ENCODE data around the gene GRID2.
A peak's percentile ranks its signal among the peaks of the same experiment; 100 is the strongest.

The GRID2 gene

GRCh38 chr4:92305148-92305877 lies 1.5 kb downstream of the GRID2 start:
- peak; percentile 33 for DNase-seq (ENCODE audit: low spot score)
- in situ Hi-C loops (cut with MboI; ENCODE audit: low sequenced_read_pairs, unreplicated experiment) = no loop called here
- TF ChIP-seq CTCF (IDR thresholded peaks at IDR 0.05; ENCODE audit: borderline replicate concordance, control extremely low read depth, extremely low read depth, insufficient read depth, missing control alignments) = no peak

DNA sequence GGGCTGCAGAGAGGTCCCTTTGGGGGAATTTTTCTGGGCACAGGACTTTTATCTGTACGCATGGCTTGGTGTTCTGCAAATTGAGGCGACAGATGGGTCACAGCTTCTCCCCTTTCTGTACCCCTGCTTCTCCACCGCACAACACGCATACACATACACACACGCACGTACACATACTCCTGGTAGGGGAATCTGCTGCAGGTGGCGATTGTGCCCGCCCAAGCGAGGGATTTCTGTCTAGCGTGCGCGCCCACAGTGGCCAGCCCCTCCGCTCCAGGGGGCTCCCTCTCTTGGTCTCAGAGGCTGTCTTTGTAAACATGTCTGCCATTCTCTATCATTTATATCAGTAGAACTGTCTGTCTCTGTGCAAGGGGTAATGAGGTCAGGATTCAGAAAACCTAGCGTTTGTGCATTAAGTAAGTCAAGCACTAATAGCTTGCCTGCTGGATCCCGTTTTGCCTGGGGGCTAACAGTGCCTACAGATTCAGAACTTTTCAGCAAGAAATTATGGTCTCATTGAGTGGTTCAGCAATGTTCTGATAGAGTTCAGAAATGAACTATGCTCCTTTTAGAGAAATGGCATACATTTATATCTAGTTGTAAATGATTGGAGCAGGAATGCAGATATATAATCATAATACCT lies 2.2 kb downstream of the GRID2 start:
- peak; percentile 6 for DNase-seq (ENCODE audit: low spot score)
- TF ChIP-seq CTCF (IDR thresholded peaks at IDR 0.05; ENCODE audit: borderline replicate concordance, control extremely low read depth, extremely low read depth, insufficient read depth, missing control alignments) = no peak
- in situ Hi-C loops (cut with MboI; ENCODE audit: low sequenced_read_pairs, unreplicated experiment) = no loop called here

DNA sequence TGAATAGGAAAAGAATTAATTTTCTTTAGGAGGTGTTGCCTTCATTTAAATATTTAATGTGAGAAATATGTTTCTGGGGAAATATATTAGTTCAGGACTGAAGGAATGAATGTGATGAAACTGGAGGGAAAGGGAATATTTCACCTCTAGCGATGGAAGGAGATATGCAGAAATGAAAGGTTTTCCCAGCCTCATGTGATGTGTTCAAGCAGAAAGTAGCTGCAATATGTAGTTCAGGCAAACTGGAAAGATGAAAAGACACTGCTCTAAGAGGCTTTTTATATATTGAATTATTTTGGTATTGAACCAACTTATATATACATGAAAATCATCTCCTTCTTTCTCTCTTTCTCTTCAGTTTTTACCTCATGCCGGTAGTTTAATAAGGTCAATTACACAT lies 3.4 kb downstream of the GRID2 start:
- in situ Hi-C loops (cut with MboI; ENCODE audit: low sequenced_read_pairs, unreplicated experiment) = no loop called here
- no peak for TF ChIP-seq CTCF (IDR thresholded peaks at IDR 0.05; ENCODE audit: borderline replicate concordance, control extremely low read depth, extremely low read depth, insufficient read depth, missing control alignments)
- DNase-seq (ENCODE audit: low spot score) = no peak

DNA sequence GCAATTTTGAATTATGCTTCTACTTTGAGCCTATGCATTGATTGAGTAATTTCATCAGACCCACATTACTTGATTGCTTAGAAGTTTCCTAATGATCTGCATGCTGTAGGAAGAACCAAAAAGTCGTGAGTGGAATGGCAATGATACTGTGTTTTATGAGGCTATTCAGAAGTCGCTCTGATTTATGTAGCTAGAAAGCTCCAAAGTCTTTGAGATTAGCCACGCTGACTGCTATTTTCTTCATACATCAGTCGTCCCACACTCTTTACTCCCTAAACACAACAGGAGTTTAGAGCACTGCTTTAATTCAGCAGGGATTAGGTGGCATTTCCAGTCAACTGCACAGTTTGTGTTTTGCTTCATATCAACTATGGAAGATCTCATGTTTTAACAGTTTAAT lies 4.1 kb downstream of the GRID2 start:
- in situ Hi-C loops (cut with MboI; ENCODE audit: low sequenced_read_pairs, unreplicated experiment) = no loop called here
- no peak for TF ChIP-seq CTCF (IDR thresholded peaks at IDR 0.05; ENCODE audit: borderline replicate concordance, control extremely low read depth, extremely low read depth, insufficient read depth, missing control alignments)
- DNase-seq (ENCODE audit: low spot score) = no peak

DNA sequence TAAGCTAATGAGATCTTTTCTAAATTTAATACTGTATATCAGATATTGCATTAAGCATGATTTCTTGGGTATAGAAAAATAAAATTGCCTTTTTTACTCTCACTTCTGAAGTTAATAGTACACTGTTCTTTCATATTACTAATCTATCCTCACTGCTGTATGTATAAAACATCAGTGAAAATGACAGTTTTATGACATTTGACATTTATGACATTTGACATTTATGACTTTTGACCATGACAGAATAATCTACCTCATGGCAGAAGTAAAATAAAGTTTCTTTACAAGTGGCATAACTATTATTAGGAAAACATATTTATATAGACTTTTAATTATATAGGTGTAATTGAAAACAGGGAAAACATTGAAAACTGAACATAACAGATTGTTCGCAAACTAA lies 13.3 kb downstream of the GRID2 start:
- DNase-seq (ENCODE audit: low spot score) = no peak
- TF ChIP-seq CTCF (IDR thresholded peaks at IDR 0.05; ENCODE audit: borderline replicate concordance, control extremely low read depth, extremely low read depth, insufficient read depth, missing control alignments) = no peak
- in situ Hi-C loops (cut with MboI; ENCODE audit: low sequenced_read_pairs, unreplicated experiment) = no loop called here

DNA sequence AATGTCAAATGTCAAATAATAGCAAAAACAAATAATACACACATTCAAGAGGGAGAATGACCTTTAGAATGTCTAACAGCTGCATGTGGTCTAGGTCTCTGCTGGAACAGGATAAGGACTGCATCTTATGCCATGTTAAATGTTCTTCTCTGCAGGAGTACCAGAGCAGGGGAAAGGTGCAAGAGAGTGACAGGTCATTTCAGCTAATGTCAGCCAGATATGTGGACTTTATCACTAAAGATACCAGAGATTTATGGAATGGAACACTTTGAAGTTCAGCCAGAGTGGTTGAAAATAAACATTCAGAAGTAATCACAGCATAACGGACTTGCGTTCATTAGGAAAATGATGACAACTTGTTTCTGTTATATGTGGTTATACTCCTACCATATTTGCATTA lies 24.3 kb downstream of the GRID2 start:
- no peak for DNase-seq (ENCODE audit: low spot score)
- no peak for TF ChIP-seq CTCF (IDR thresholded peaks at IDR 0.05; ENCODE audit: borderline replicate concordance, control extremely low read depth, extremely low read depth, insufficient read depth, missing control alignments)
- in situ Hi-C loops (cut with MboI; ENCODE audit: low sequenced_read_pairs, unreplicated experiment) = no loop called here
